GM21786 (cell line): Measurements from ENCODE around the gene SERPINA1.
"Not testable (repeated sequence)": the region's sequence is repeated elsewhere in the genome, so short reads cannot be mapped to it uniquely, and the experiment has no call there.

ENCODE experiments used
- ATAC-seq: cut with Tn5 transposase; IDR thresholded peaks from one replicate; pipeline ENCODE4 v1.9.1; 2021; ENCODE audit not compliant: unreplicated experiment

Gene SERPINA1

DNA sequence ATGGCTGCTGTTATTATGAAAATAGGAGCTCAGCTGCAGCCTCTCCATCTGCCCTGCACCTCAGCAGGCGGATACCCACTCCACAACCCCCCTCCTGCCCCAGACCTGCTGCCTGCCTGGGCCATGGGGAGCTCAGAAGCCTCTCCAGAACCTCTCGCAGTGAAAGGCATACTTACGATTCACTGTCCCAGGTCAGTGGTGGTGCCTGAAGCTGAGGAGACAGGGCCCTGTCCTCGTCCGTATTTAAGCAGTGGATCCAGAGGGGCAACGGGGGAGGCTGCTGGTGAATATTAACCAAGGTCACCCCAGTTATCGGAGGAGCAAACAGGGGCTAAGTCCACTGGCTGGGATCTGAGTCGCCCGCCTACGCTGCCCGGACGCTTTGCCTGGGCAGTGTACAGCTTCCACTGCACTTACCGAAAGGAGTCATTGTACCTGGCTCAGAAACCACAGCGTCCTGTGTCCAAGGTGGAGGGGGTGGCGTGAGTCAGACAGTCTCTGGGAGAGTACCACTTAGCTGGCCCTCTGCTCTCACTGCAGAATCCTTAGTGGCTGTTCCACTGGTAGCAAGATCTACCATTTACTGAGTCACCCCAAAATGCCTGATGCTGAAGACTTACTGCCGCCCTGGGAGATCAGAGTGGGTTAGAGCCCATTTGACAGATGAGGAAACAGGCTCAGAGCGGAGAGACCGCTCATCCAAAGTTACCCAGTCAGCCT is at the start of gene SERPINA1:
SERPINA1 (minus strand) TSS at position 219 of the 720 bp plus-strand sequence. CDS start 5,365 bp downstream, outside the sequence.
- no peak for ATAC-seq

DNA sequence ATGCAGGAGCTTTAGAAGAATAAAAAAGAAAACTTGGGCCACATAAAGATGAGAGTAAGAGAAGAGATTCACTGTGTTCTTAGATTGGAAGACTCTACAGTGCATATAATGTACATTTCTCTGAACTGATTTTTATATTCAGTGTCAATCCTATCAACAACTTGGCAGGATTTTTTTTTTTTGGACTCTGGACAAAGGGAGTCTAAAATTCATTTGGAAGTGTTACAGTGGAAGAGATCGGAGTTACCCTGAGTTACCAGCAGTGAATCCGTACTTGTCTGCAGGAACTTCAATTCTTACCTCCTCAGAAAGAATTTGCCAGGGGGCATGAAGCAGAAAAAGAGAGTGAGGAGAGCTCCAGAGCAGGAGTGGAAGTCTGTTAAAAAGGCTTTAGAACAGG is 40.2 kb upstream of the SERPINA1 start:
- no peak for ATAC-seq

DNA sequence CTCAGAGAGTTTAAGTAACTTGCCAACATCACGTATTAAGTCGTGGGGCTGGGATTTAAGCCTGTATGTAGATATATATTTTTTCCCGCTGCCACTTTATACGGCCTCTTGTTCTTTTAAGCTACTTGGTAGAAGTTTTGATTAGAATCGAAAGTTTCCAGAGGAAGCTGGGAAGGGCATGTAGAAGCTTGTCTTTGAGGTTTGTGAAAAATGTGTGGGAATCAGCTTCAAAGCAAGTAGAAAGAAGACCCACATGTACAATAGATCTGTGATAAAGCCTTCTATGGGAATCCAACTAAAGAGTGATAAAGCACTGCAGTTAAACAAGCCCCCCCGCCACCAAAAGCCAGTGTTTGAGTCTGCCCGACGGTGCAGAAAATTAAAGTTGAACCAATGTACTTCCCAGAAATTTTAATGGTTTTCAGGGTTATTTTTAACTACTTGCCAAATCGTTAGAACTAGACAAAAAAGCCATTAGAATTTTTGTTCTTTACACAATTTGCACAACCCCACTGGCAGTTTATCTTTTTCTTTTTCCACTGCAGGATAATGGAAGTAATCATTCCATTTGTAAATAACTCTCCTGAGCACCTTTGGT is 38.7 kb upstream of the SERPINA1 start:
- ATAC-seq = no peak

DNA sequence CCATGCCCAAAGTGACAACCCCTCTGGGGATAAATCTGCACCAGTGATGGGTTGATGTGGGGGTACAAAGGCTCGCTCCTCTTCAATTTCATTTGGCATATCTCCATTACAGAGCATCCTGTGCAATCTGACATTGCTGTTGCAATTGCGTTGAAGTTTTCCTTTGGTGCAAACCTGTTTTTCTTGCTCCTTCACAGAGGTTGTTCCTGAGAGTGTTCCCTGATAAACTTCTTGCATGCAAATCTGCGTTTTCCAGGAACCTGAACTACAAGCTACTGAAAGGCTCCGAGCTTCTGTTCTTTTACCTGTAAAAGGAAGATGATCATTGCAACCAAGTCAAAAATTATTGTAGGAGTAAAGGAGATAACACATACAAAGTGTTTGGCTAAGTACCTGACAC is 38.1 kb upstream of the SERPINA1 start:
- no peak for ATAC-seq

DNA sequence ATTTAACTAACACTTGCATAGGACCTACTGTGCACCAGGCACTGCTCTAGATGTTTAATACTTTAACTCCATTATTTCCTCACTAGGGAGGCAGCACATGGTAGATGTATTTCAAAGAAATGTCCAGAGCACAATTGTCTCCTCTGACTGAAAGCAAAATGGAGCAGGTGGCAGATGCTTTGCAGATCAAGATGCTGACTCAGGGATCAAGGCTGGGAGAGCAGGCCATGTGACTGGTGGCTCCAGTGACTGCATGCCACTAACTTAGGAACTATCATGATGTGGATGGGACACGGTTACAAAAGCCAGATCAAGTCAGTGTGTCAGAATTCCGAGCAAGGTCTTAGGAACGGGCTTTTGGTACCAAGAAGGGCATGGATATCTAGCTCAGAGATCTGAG is 36.0 kb upstream of the SERPINA1 start:
- ATAC-seq = no peak

DNA sequence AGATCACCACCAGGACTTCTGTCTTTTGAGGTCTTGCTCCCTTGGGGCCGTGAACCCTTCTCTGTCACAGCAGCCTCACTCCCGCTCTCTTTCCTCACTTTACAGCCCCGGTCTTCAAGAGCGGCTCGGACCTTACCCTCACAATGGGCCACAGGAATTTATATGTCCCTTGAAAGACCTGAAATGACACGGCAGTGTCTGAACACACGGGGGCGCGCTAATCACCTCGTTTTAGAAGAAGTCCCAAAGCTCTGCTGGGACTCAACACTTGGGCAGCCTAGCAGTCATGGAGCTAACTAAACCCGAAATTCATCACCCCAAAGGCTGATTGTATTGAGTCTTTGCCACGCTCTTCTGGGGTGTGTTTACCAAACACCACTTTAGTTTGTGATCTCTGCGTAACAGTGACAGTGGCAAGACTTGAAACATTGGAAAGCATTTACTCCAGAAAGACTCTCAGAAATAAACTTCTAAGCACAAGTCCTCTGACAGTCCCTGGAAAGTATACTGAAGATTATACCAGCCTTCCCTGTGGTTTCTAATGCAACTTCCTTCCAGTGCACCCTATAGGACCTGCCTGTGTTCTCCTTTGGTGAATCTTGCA is 35.2 kb upstream of the SERPINA1 start:
- no peak for ATAC-seq

DNA sequence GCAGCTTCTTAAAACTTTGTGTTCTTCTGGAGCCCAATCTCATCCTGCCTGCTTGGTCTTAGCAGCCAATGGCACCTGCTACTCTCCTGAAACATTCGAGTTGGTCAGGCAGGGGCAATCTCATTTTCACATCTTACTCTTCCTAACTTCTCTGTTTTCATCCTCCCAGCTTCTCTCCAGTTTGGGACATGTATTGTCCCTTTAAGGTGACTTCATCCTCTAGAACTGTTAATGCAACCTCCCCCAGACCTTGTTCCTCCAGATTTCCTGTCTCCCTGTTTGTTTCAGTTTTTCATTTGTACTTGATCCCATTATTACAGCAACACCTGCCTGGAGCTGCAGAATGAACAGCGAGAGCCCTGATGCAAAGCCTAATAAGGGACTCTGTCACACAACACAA is 32.9 kb upstream of the SERPINA1 start:
- no peak for ATAC-seq

DNA sequence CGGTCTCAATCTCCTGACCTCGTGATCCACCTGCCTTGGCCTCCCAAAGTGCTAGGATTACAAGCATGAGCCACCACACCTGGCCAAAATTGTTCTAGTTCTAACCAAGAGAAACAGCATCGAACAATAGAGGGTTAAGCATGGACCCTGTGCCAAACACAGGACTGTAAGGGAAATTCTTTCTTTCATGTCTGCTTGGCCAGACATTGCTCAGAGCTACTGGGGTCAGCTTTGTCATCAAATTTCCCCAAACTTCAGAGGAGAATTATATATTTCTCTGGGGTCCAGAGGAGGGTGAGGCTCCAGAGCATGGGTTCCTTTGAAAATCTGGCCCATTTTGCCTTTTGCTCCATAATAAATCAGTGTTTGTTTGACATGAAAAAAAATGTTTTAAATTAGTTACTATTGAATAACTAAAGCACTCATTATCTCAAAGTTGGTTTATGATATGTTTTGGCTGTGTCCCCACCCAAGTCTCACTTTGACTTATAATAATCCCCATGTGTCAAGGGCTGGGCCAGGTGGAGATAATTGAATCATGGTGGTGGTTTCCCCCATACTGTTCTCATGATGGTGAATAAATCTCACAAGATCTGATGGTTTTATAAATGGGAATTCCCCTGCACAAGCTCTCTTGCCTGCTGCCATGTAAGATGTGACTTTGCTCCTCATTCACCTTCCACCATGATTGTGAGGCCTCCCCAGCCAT is 29.2 kb upstream of the SERPINA1 start:
- ATAC-seq = not testable (repeated sequence)

DNA sequence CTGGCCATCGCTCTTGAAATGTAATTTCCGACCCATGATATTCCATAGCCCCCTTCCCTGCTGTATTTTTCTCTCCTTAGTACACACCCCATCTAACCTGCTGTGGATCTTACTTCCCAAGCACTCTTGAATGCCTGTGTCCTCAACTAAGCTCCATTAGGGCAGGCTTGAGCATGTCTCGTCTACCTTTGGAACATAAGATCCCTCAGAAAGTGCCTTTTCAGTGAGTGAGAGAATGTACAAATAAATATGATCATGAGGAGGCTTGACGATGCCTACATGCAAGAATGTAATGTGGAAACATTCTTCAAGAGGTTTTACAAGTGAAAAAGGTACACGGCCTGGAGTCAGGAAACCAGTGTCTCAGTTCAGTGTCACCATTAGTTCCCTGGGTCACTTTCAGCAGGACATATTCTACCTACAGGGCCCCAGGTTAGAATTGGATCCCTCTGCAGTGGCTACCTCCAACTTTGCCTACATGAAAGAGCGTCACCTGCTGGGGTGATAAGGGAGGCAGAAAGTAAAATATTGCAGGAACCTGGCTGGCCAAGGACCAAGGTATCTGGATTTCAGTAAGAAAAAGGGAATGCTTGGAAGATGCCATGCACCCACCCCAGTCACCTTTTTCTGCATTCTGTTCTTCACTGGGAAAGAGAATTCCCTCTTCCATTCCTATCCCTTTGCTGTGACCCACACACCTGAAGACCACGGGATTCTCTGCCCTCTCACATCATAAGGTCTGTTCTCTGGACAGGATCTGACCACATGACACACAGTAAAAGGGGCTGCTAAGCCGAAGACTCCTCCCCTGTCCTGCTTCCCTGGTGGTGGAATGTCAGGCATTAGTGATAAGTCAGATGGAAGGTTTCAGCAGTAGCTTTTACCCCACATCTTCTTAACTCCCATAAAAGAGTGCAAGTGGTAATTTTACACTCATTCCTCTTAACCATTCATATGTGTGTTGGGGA is 24.6 kb upstream of the SERPINA1 start:
- no peak for ATAC-seq

DNA sequence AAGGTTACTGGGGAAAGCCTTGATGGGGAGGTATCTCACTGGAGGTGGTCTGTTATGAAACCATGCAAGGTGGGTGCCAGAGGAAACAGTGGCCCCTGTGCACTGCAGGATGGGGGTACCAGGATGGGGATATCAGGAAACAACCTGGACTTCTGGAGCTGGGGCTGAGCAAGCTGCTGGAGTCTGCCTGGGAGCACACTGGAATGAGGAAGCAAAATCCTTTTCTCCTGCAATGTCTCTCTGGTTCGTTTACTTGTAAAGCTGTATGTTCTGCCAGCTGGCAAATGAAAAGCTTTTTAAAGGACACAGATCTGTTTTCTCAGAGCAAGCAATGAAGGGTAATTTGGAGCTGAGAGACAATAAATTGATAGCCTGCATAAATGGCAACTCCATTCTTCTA is 23.2 kb upstream of the SERPINA1 start:
- no peak for ATAC-seq

DNA sequence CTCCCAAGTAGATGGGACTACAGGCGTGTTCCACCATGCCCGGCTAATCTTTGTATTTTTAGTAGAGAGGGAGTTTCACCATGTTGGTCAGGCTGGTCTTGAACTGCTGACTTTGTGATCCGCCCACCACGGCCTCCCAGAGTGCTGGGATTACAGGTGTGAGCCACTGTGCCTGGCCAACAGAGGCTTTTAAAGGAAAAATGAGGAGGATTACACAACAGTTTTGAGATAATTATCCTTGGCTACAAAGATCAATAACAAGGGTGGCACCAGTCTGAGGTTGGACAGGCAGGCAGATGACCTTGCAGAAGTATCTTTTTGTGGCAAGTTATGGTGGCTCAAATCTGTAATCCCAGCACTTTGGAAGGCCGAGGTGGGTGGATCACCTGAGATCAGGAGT is 21.0 kb upstream of the SERPINA1 start:
- ATAC-seq = not testable (repeated sequence)

DNA sequence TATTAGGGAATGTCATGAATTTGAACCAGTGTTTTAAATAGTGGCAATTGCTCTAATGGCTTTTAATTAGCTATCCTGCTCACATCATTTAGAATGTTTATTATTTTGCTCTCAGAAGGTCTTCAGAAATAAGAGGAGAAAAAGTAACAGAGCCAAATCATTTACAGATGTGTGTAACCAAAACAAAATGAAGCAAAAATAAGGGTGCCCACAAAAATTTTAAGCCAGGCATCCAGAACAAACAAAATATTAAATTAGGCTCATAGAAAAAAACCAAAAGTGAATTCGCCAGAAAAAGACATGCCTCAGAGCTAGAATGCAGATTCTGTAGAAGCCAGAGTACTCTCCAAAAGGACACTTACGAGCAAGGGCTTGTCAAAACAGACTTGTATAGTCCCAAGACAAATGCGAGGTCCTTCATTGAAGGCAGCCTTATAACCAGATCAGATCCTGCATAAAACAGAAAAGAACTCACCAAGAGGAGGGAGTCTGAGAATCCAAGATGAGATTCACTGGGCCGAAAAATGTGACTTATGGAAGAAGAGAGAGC is 20.2 kb upstream of the SERPINA1 start:
- ATAC-seq = no peak

DNA sequence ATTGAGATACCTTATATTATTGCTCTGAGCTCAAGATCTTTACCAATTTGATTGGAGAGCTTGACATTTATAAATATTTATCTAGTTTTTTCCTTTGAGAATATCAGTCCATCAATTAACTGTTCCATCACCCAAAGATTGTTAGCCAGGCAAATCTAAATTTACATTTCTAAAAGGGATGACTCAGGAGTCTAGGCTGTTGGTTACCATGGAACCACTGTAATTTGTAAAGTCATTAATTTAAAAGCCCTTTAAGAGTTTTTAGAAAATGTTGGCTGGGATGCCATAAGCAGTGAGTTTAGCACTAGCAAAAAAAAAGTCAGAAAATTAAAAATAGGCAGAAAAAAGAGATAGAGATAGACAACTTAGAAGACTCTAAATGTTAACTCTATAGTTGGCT is 19.5 kb upstream of the SERPINA1 start:
- ATAC-seq = no peak

DNA sequence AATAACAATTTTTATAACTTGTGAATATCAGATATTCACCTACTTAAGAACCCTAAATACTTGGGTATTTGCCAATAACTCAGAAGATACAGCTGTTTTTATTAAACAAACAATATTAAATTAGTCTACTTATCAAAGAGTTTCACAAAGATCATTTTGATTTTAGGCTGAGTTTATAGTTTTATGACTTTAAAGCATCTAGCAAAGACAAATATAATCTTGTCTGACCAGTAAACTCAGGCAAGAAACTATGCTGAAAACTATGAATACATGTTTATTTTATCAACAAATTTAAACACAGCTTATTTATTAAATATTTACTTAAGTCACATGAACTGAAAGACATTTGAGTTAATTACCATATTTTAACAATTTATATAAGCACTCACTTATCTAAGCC is 18.5 kb upstream of the SERPINA1 start:
- ATAC-seq = no peak

DNA sequence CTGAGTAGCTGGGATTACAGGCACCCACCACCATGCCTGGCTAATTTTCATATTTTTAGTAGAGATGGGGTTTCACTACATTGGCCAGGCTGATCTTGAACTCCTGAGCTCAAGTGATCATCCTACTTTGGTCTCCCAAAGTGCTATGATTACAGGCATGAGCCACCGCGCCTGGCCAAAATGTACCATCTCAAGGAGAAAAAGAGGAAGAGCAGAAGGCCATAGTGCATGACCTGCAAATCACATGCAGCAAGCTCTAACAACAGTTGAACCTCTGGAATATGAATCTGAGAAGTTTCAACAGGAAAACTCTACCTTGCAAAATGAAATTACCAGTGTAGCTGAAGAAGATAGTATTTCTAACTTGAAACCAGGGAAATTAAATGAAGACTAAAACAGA is 17.1 kb upstream of the SERPINA1 start:
- ATAC-seq = no peak

DNA sequence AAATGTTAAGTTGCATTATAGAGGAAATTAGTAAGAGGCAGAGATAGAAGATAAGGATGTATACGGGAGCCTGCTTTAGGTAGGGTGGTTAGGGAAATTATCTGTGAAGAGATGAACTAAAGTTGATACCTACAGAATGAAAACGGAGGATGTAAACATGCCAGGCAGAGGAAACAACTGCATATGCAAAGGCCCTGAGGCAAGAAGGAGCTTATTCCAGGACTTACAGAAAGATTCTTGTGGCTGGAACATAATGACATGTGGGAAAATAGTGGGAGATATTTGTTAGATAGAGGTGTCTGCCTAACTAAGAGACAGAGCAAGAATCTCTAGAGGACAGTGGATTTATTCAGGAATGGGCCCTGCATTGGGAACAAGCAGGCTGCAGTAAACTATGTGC is 16.2 kb upstream of the SERPINA1 start:
- no peak for ATAC-seq

DNA sequence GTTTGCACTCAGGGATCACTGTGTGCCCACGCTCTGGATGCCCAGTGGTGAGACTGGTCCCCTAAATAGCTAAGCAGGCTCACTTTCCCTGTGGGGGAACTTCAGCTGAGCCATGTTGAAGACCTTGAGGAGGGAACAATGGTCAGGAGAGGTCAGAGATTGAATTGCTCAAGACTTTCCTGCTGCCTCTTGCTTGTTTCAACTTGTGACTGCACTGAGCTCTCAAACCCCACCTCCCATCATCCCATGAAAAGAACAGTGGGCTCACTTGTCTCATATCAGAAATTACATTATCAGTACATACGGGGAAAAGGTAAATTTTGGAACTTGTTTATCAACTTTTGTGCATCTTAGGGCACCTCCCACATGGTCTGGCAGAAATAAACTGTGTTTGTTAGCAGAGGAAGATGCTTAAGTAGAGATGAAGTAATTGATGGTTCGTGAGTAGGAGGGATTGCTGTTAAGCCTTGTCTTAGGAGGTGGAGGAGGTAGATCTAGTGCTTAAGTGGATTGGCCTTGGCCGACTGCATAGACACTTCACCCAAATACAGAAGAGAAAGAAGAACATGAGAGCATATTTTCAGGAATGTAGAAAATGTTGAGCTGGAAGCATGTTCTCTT is 15.0 kb upstream of the SERPINA1 start:
- ATAC-seq = no peak

DNA sequence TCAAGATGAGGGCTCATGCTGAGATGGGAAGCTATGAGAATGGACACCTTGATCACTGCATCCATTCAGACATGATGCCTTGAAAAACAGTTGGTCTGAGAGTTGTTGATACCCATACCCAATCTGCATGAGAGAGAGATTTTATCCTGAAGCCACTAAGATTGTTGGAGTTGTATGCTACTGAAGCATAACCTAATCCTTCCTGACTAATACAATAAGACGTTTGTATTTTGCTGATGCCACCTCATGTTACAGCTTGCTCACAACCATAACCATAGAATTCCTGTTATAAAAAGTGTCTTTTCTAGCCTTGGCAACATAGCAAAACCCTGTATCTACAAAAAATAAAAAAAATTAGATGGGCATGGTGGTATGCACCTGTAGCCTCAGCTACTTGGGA is 12.7 kb upstream of the SERPINA1 start:
- ATAC-seq = no peak

DNA sequence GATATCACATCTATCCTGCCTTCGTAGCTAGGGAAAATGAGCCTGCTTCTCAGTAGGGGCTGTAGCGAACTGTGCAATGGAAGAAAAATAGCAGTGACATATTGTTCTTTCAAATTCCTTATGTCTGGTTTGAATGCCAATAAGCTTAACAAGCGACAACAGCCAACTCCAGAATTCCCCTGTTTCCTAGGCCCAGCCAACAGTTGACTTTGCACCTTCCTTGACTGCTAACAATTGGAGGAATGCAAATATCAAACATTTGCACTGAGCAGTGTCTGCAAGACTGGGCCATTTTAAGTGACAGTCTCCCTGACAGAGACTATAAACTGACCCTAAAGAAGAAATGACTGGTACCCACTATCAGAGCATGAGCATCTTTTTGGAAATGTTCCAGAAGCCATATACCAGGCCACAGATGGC is 12.0 kb upstream of the SERPINA1 start:
- no peak for ATAC-seq

DNA sequence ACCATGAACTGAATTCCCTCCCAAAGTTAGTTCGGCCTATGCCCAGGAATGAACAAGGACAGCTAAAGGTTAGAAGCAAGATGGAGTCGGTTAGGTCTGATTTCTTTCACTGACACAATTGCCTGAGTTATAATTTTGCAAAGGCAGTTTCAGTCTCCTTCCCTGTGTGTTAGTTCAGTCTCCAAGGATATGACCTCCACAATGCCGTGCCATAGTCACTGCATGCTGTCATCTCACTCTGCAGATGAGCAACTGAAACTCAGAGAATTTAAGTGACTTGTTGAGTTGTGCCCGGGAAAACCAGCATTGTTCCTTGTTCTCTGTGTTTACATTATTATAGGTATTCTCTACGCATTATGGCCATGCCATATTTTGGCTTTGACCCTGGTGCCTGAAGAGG is 10.1 kb upstream of the SERPINA1 start:
- no peak for ATAC-seq
